HG02938 (cell line): ENCODE measurements around the gene SMNDC1.
A peak's percentile ranks its signal among the peaks of the same experiment; 100 is the strongest.
"Not testable (repeated sequence)": the region's sequence is repeated elsewhere in the genome, so short reads cannot be mapped to it uniquely, and the experiment has no call there.

Experiments
- ATAC-seq: cut with Tn5 transposase; IDR thresholded peaks from one replicate; pipeline ENCODE4 v1.9.1; 2021; ENCODE audit warnings: mild to moderate bottlenecking, moderate library complexity; ENCODE audit not compliant: unreplicated experiment

The SMNDC1 gene

GRCh38 chr10:110285501-110285900 is 19.2 kb downstream of the SMNDC1 start:
- ATAC-seq = no peak

GRCh38 chr10:110284262-110284661 is 20.5 kb downstream of the SMNDC1 start:
- ATAC-seq = no peak

- no peak for ATAC-seq
These were observed 25.2 kb downstream of the SMNDC1 start for GRCh38 chr10:110279407-110279986.

- no peak for ATAC-seq
These were observed 25.9 kb downstream of the SMNDC1 start for GRCh38 chr10:110278562-110279406.

GRCh38 chr10:110277591-110277990 is 27.1 kb downstream of the SMNDC1 start:
- no peak for ATAC-seq

- no peak for ATAC-seq
These were observed 28.1 kb downstream of the SMNDC1 start for GRCh38 chr10:110276603-110277002.

- no peak for ATAC-seq
These were observed 29.5 kb downstream of the SMNDC1 start for GRCh38 chr10:110275128-110275729.

- no peak for ATAC-seq
These were observed 30.1 kb downstream of the SMNDC1 start for GRCh38 chr10:110274647-110275046.

GRCh38 chr10:110274072-110274627 is 30.6 kb downstream of the SMNDC1 start:
- ATAC-seq = no peak

GRCh38 chr10:110273474-110273873 is 31.2 kb downstream of the SMNDC1 start:
- ATAC-seq = no peak

GRCh38 chr10:110272995-110273394 is 31.7 kb downstream of the SMNDC1 start:
- ATAC-seq = not testable (repeated sequence)

GRCh38 chr10:110269374-110270318 is 35.1 kb downstream of the SMNDC1 start:
- peak; percentile 47 for ATAC-seq

- ATAC-seq = no peak
These were observed 35.7 kb downstream of the SMNDC1 start for GRCh38 chr10:110268971-110269370.

- no peak for ATAC-seq
These were observed 36.3 kb downstream of the SMNDC1 start for GRCh38 chr10:110268442-110268841.

GRCh38 chr10:110267276-110267675 is 37.4 kb downstream of the SMNDC1 start:
- ATAC-seq = no peak

- ATAC-seq = no peak
These were observed 39.0 kb downstream of the SMNDC1 start for GRCh38 chr10:110265573-110266193.

- no peak for ATAC-seq
These were observed 41.6 kb downstream of the SMNDC1 start for GRCh38 chr10:110263164-110263563.

- ATAC-seq = no peak
These were observed 43.8 kb downstream of the SMNDC1 start for GRCh38 chr10:110260746-110261477.

- ATAC-seq = no peak
These were observed 45.4 kb downstream of the SMNDC1 start for GRCh38 chr10:110259317-110259716.
